HepG2 (cell line): Measurements from ENCODE around the gene NIN.

Experiments
- CHD4 ChIP-seq: fragments of 200-600 bp; sonication (generic); IDR thresholded peaks from 2 replicates; pipeline ENCODE4 v1.7.0; 2017; ENCODE audit warnings: mild to moderate bottlenecking, low read length, borderline replicate concordance
- CTCF ChIP-seq: sonication (generic); formaldehyde crosslinking; IDR thresholded peaks from 2 replicates; pipeline ENCODE4 v1.5.0; 2020; ENCODE audit warnings: mild to moderate bottlenecking, missing genetic modification reagents, moderate library complexity
- HDAC6 ChIP-seq: fragments of 200-600 bp; sonication (generic); IDR thresholded peaks from 2 replicates; pipeline ENCODE4 v1.7.0; 2017; ENCODE audit warnings: mild to moderate bottlenecking, antibody characterized with exemption, low read length, low read depth
- POLR2AphosphoS5 ChIP-seq: IDR thresholded peaks from 2 replicates; pipeline ENCODE4 v1.6.1; 2012; ENCODE audit warnings: low read depth, low read length
- RAD21 ChIP-seq: fragments of 450-650 bp; formaldehyde crosslinking; IDR thresholded peaks from 2 replicates; pipeline ENCODE4 v1.5.0; 2020; ENCODE audit warnings: mild to moderate bottlenecking
- SMAD3 ChIP-seq: sonication (generic); formaldehyde crosslinking; IDR thresholded peaks from 2 replicates; pipeline ENCODE4 v1.4.0; 2020; ENCODE audit warnings: missing genetic modification reagents
- TBP ChIP-seq: sonication (generic); formaldehyde crosslinking; IDR thresholded peaks from 2 replicates; pipeline ENCODE4 v1.5.0; 2020; ENCODE audit warnings: missing genetic modification reagents
- TCF7 ChIP-seq: sonication (generic); IDR thresholded peaks from 2 replicates; pipeline ENCODE4 v1.6.1; 2016; ENCODE audit warnings: antibody characterized with exemption, low read depth
- ZNF567 ChIP-seq: sonication (generic); formaldehyde crosslinking; IDR thresholded peaks from 2 replicates; pipeline ENCODE4 v1.8.1; 2023; ENCODE audit warnings: mild to moderate bottlenecking, missing genetic modification reagents, borderline replicate concordance

- TF ChIP-seq CHD4 (no peak), ZNF567 (CRISPR knock-in tag) (no peak), HDAC6 (no peak), CTCF (CRISPR knock-in tag) (no peak), TCF7 (no peak), TBP (CRISPR knock-in tag) (no peak), SMAD3 (no peak), RAD21 (CRISPR knock-in tag) (no peak), POLR2AphosphoS5 (no peak)
Observed at GRCh38 chr14:50844391-50844790, 13.4 kb upstream of the NIN start.
